Stimulated activated CD8-positive, alpha-beta memory T cell treated with anti-CD3 and anti-CD28 coated beads, Interleukin-15, amount 100 ng/mL, for 48 hours (primary cell): ENCODE results near the gene RNU1-4.
"Not testable (repeated sequence)": the region's sequence is repeated elsewhere in the genome, so short reads cannot be mapped to it uniquely, and the experiment has no call there.

Source experiments
- DNase-seq, 2 donors: peaks; one replicate each; pipeline ENCODE4 v3.0.0-alpha.2; 2020; ENCODE audit warnings: low read depth in 2 of 2

Gene RNU1-4

DNA sequence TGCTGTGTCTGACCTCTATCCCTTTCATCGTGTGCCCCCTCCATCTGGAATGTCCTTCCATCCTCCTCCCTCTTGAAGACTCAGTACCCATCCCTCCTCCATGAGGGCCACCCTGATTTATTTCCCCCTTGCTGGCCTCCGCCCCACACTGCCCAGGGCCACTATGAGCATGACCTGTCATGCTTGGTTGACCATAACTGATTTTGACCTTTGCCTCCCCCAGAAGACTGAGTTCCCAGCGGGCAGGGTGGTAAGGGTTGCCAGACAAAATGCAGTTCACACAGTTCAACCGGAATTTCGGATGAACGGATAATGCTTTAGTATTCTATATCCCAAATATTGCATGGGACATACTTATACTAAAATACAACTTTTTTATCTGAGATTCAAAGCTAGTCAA lies 31.6 kb upstream of the RNU1-4 start:
- DNase-seq = not testable (repeated sequence)

DNA sequence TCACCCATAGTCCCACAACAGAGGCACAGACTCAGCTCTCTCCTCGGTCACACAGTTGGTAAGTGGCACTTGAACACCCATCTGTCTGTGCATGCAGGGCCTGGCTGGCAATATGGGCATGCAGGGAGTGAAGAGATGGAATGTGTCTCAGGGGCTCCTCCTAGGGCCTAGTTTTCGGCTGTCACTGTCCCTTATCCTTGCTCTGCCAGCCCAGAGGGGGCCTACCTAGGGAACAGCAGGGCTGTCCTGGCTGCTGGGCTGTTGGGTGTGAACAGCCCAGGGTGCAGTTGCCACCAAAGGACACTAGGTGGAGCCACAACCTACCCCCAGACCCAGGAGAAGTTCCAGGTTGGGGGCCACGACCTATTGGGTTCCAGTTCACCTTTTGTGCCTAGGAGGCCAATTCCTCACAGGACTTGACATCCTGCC lies 30.6 kb upstream of the RNU1-4 start:
- DNase-seq = not testable (repeated sequence)

- DNase-seq = not testable (repeated sequence)
Measured at GRCh38 chr1:16710618-16711017, 29.7 kb upstream of the RNU1-4 start.

DNA sequence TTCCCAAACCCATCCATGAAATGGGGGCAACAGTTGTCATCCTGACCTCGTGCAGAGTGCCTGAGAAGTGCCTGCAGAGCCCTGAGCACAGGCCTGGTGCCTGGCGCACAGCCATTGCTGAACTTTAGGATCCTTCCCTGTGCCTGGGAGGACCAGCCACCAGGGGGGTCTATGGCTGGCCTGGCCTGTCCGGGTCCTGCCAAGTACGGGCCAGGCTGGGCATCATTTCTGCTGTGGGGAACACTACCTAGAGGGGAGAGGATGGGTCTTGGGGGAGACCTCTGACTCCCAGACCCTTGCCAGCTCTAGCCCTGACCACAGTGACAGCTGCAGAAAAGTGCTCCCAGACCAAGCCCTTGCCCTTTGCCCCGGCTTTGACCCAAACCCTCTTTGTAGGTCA lies 28.2 kb upstream of the RNU1-4 start:
- DNase-seq = not testable (repeated sequence)

DNA sequence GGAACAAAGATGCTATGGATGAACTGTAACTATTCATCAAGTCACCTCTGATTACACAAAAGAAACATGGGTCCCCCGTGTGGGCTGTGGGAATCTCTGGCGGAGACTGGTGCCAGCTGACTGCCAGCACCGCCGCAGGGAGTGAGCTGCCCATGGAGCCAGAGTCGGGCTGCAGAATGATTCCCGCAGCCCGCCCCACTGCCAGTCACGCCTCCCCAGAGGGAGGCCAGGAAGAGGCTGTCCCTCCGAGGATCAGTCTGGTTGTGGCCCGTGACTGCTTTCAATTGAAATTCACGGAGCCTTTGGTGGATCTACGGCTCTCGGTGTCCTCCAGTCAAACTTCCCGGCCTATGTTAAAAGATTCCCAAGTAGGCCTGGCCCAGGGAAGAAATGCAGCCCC lies 27.7 kb upstream of the RNU1-4 start:
- not testable (repeated sequence) for DNase-seq

- not testable (repeated sequence) for DNase-seq
Measured at GRCh38 chr1:16712984-16713383, 27.3 kb upstream of the RNU1-4 start.

DNA sequence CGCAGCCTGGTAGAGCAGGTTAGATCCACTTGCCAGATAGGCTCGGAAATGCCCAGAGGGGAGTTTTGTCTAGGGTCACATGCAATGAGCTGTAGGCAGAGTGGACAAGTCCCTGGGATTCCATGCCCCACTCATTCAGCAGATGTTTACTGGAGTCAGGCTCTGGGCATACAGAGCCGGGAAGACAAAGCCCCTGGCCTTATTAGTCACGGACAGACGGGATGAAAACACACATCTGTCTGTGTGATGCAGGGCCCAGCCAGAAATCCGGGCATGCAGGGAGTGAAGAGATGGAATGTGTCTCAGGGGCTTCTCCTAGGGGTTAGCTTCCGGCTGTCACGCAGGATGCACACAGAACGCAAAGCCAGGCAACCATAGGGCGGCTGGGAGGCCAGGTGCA lies 26.8 kb upstream of the RNU1-4 start:
- DNase-seq = not testable (repeated sequence)

GRCh38 chr1:16716691-16717335 lies 23.5 kb upstream of the RNU1-4 start:
- no peak for DNase-seq

DNA sequence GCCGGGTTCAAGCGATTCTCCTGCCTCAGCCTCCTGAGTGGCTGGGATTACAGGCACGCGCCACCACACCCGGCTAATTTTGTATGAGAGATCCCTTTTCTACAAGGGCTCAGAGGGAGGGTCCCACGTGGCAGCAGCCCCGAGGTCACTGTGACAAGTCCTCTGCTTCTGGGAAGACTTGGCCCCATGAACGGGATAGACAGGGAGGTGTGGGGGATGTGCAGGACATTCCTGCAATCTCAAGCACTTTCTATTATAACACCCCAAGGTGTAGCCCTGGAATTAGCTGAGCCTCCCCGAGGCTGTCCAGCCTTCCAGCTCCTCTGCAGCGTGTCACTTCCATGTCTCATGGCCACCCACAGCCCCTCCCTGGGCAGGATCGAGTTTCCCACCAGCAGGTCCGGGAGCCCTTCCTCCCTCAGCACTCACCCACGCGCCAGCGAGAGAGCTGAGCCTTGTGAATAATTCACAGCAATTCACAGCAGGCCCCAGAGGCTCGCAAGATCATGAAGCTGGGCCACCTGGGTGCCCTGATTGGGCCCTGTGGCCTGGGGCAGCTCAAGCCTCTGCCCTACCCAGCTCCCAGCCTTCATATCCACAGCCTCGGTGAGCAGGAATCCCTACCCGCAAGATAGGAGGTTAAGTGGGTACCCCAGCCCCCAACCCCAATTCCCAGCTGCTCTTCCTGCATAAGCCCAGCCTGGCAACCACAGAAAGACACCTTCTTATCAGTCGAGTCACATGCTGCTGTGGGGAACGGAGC lies 22.8 kb upstream of the RNU1-4 start:
- no peak for DNase-seq

DNA sequence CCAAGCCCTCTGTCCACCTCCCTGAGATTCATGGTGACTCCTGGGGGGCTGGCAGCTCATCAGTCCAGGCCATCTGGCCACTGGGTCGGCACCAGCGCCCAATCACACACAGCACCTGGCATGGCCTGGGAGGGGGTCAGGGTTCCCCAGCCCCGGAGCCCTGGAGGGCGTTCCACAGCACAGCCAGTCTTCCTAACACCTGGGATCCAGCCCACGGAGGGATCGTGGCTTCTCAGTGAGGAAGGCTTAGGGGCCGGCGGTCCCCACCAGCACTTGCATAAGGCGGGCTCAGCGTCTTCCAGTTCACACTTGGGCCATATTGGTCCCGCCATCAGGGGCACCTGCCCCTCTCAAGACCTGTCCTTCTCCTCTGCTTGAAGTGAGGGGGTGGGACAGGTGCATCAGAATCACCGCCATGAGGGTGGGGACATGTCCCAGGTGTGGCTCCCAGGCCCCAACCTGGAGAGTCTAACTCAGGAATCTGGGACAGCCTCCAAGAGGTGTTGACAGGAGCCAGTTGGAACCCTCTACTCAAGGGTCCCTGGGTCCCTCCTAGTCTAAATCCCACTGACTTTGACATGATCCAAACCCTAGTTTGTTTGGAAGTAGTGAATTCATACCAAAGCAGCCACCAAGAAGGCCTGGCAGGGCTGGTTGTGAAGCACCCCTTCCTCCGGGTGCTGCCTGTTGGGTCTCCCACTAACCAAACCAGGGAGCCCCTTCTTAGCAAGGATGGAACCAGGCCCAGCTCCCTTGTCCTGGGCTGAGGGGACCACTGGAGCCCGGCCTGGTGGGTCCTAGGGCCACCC lies 22.0 kb upstream of the RNU1-4 start:
- DNase-seq = not testable (repeated sequence)

DNA sequence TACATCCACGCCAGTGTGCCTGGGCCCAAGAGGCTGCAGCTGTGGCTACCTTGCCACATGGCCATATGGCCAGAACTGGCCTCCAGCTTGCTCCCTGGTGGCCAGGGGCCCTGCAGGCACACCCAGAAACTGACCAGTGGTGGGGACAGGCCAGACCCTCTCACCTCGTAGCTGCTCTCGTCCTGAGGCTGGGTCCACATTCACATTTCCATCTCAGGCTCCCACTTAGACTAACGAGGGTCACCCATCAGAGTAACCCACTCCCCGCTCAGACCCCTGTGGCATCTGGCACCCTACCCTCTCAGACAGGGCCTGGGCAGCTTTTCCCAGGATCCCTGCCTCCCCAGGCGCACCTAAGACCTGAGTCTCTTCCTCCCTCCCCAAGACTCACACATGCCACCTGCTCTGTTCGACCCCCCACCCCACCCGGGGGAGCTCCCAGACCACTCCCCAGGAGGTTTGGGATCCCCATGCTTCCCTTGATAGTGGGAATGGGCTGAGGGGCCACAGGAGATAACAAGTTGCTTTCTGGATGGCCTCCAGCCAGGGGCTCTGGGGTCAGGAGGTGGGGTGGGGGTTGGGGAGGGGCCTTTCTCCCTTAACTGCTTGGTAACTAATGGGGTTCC lies 21.3 kb upstream of the RNU1-4 start:
- no peak for DNase-seq

GRCh38 chr1:16719571-16720350 lies 20.6 kb upstream of the RNU1-4 start:
- DNase-seq = no peak

DNA sequence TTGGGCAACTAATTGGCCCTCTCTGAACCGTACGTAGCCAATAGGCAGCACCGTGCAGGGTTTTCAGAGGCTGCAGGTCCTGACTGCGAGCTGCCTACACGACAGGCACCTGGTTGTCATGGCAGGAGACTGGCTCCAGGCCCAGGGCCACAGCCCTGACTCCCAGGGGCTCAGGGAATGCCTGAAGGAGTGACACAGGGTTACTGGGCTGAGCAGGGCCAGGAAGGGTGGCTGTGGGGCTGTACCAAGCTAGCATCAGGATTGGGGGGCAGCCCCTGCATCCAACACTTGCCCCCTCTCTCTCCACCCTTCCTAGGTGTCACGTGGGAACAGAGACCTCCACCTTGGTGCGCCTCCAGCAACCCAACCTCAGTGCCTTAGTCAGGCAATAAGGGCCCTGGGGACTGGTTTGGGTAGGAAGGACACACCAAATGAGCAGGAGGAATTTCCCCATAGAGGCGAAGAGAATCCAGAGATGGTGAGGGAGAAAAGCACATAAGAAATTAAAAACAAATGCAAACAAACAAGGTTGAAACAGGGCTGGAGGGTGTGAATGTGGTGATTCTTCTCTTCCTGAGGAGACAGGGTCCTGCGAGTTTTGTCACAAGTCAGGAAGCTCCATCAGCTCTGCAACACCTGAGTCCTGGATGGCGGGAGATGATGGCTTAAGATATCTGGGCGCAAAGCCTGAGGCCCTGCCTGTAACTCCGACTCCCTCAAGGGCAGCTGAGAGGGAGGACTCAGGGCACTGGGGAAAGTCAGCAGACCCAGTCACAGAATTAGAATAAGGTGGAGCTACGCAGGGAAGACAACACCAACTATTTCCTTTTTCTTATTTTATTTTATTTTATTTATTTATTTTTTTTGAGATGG lies 19.7 kb upstream of the RNU1-4 start:
- no peak for DNase-seq

- DNase-seq = no peak
Measured at GRCh38 chr1:16721871-16722641, 18.3 kb upstream of the RNU1-4 start.

GRCh38 chr1:16724718-16725438 lies 15.4 kb upstream of the RNU1-4 start:
- DNase-seq = no peak

GRCh38 chr1:16725439-16726245 lies 14.7 kb upstream of the RNU1-4 start:
- DNase-seq = not testable (repeated sequence)

GRCh38 chr1:16727190-16728111 lies 12.9 kb upstream of the RNU1-4 start:
- peak; percentile 62 to 70 for DNase-seq
